GM12801 (cell line): ENCODE results near the gene SLC6A5.

Experiments
- TF ChIP-seq, protein P1 (sequence below): IDR thresholded peaks from one replicate; pipeline ENCODE4 v1.5.1; 2011; ENCODE audit warnings: control low read depth; ENCODE audit not compliant: insufficient read length; ENCODE audit errors: extremely low read depth

SLC6A5 gene

DNA sequence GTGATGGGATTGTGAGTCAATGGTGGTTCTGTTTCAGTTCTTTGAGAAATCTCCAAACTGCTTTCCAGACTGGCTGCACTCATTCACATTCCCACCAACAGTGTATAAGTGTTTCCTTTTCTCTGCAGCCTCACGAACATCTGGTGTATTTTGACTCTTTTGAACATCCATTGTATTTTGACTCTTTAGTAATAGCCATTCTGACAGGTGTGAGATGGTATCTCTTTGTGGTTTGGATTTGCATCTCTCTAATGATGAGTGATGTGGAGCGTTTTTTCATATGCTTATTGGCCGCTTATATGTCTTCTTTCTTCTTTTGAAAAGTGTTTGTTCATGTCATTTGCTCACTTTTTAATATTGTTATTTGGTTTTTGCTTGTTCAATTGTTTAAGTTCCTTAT lies 89.4 kb downstream of the SLC6A5 start:
- TF ChIP-seq, protein P1, sequence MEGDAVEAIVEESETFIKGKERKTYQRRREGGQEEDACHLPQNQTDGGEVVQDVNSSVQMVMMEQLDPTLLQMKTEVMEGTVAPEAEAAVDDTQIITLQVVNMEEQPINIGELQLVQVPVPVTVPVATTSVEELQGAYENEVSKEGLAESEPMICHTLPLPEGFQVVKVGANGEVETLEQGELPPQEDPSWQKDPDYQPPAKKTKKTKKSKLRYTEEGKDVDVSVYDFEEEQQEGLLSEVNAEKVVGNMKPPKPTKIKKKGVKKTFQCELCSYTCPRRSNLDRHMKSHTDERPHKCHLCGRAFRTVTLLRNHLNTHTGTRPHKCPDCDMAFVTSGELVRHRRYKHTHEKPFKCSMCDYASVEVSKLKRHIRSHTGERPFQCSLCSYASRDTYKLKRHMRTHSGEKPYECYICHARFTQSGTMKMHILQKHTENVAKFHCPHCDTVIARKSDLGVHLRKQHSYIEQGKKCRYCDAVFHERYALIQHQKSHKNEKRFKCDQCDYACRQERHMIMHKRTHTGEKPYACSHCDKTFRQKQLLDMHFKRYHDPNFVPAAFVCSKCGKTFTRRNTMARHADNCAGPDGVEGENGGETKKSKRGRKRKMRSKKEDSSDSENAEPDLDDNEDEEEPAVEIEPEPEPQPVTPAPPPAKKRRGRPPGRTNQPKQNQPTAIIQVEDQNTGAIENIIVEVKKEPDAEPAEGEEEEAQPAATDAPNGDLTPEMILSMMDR: no peak

DNA sequence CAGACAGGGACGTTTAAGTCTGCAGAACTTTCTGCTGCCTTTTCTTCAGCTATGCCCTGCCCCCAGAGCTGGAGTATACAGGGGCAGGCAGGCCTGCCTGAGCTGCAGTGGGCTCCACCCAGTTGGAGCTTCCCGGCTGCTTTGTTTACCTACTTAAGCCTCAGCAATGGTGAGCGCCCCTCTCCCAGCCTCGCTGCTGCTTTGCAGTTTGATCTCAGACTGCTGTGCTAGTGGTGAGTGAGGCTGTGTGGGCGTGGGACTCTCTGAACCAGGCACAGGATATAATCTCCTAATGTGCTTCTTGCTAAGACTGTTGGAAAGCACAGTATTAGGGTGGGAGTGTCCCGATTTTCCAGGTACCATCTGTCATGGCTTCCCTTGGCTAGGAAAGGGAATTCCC lies 108.5 kb downstream of the SLC6A5 start:
- TF ChIP-seq, protein P1: no peak
